GM23248 (cell line): ENCODE measurements around the gene PRRX1. TPM values are rescaled to one million over a fixed set of nuclear protein-coding genes. Genes with fewer than 3 reads are reported as not detected.

Experiments
- DNase-seq: peaks from one replicate; pipeline ENCODE4 v3.0.0-alpha.2; 2015
- H2AFZ ChIP-seq: fragments of 200-600 bp; sonication (generic); 2 replicates; pipeline ENCODE4 v1.6.1; 2016; ENCODE audit warnings: antibody characterized with exemption
- H3F3A ChIP-seq: fragments of 200-600 bp; sonication (generic); 2 replicates; pipeline ENCODE4 v1.6.1; 2016; ENCODE audit warnings: mild to moderate bottlenecking, antibody characterized with exemption, mixed run types; ENCODE audit not compliant: insufficient read depth
- H3K27ac ChIP-seq: fragments of 200-600 bp; sonication (generic); 2 replicates; pipeline ENCODE4 v1.5.1; 2016; ENCODE audit warnings: mild to moderate bottlenecking
- H3K27me3 ChIP-seq: fragments of 200-600 bp; sonication (generic); replicated peaks from 2 replicates; pipeline ENCODE4 v1.6.1; 2016; ENCODE audit warnings: mild to moderate bottlenecking; ENCODE audit not compliant: insufficient read depth
- H3K36me3 ChIP-seq: fragments of 200-600 bp; sonication (generic); 2 replicates; pipeline ENCODE4 v1.6.1; 2016; ENCODE audit warnings: low read depth, mild to moderate bottlenecking
- H3K4me1 ChIP-seq: fragments of 200-600 bp; sonication (generic); 2 replicates; pipeline ENCODE4 v1.6.1; 2016; ENCODE audit warnings: mild to moderate bottlenecking; ENCODE audit not compliant: insufficient read depth
- H3K4me2 ChIP-seq: fragments of 200-600 bp; sonication (generic); one replicate; pipeline ENCODE4 v1.6.1; 2016; ENCODE audit warnings: mild to moderate bottlenecking; ENCODE audit not compliant: unreplicated experiment
- H3K4me3 ChIP-seq: fragments of 200-600 bp; sonication (generic); 2 replicates; pipeline ENCODE4 v1.5.1; 2016; ENCODE audit warnings: mild to moderate bottlenecking
- H3K79me2 ChIP-seq: fragments of 200-600 bp; sonication (generic); 2 replicates; pipeline ENCODE4 v1.6.1; 2016; ENCODE audit warnings: mild to moderate bottlenecking; ENCODE audit not compliant: insufficient read depth
- H3K9ac ChIP-seq: fragments of 200-600 bp; sonication (generic); 2 replicates; pipeline ENCODE4 v1.6.1; 2016; ENCODE audit warnings: mild to moderate bottlenecking
- H3K9me2 ChIP-seq: fragments of 200-600 bp; sonication (generic); 2 replicates; pipeline ENCODE4 v1.6.1; 2016; ENCODE audit warnings: mixed run types, mild to moderate bottlenecking, moderate library complexity; ENCODE audit not compliant: insufficient read depth
- H3K9me3 ChIP-seq: fragments of 200-600 bp; sonication (generic); one replicate; pipeline ENCODE4 v1.6.1; 2017; ENCODE audit warnings: low read depth
- H4K20me1 ChIP-seq: fragments of 200-600 bp; sonication (generic); 2 replicates; pipeline ENCODE4 v1.6.0; 2016; ENCODE audit not compliant: insufficient read depth
- EZH2 ChIP-seq: fragments of 200-600 bp; sonication (generic); IDR thresholded peaks from 2 replicates; pipeline ENCODE4 v1.6.1; 2018; ENCODE audit warnings: antibody characterized with exemption, mild to moderate bottlenecking; ENCODE audit not compliant: insufficient read depth, poor library complexity, severe bottlenecking
- EZH2phosphoT487 ChIP-seq: fragments of 200-600 bp; sonication (generic); IDR thresholded peaks from 2 replicates; pipeline ENCODE4 v1.6.1; 2018; ENCODE audit warnings: antibody characterized with exemption, moderate library complexity, mild to moderate bottlenecking, low read depth; ENCODE audit not compliant: insufficient read depth
- WGBS, 2 experiments: methylation state at CpG; one replicate each; pipeline ENCODE4 v1.1.6; 2015 to 2017; ENCODE audit warnings: low lambda C conversion rate in 2 of 2, low coverage in 1 of 2; ENCODE audit errors: missing lambda C conversion rate in 2 of 2; 5-methylcytosine and 5-hydroxymethylcytosine counted together
- in situ Hi-C: fragments of 300-500 bp; cut with MboI; formaldehyde crosslinking; loops from 2 replicates; pipeline ENCODE4 v1.15.0; 2020
- polyA plus RNA-seq: library from polyadenylated mRNA; unstranded; fragments of >200 nt; fragmentation: Nextera tagmentation; extraction: Ambion mirVana; gene quantifications from 2 replicates; pipeline ENCODE4 v1.2.1, GENCODE V29; 2016
- total RNA-seq: library from RNA; depleted of rRNA; stranded (reverse); fragments of >200 nt; shearing (Covaris generic); gene quantifications from 2 replicates; pipeline ENCODE4 v1.2.3, GENCODE V29; 2014

PRRX1 gene
- total and polyA plus RNA-seq, 2 experiments from 2014 or later = 40.1 to 191 TPM

DNA sequence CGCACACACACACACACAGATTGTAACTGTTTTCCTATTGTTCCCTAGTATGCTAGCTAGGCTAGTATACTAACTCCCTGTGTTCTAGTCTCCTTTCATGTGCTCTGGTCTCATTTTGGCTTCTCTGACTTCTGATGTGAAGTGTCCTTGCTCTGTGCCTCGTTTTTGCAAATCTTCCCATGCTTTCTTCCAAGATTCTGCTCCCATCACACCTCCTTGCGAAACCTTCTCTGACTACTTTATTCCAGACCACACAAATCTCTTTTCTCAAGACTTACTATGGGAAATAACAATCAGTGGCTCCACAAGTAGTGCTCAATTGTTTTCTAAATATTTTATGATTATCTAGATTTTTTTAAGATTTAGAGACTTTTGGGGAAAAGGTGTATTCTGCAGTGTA lies 10.3 kb downstream of the PRRX1 start:
- Histone ChIP-seq H3K9me3 (no peaks in the 10 kb centered on the region), H3K4me1 (peaks cover 94% of the 10 kb centered on the region), H4K20me1 (no peaks in the 10 kb centered on the region), H3K79me2 (peaks cover 100% of the 10 kb centered on the region), H3K9me2 (no peaks in the 10 kb centered on the region), H3K27ac (peak overlapping the region; percentile 97), H3K4me3 (peak overlapping the region; percentile 28), H3K27me3 (no peaks in the 10 kb centered on the region), H2AFZ (no peak overlapping the region), H3F3A (peaks cover 85% of the 10 kb centered on the region), H3K36me3 (no peaks in the 10 kb centered on the region), H3K9ac (peak overlapping the region; percentile 99), H3K4me2 (peak overlapping the region; percentile 48)
- WGBS, 2 experiments = 57 to 64% methylated on average over 3 of the region's 3 CpGs
- no peak for TF ChIP-seq EZH2
- TF ChIP-seq EZH2phosphoT487 = no peak
- in situ Hi-C loops = loop anchor here (10.0 kb wide), 1 partner anchor 251 kb away; no protein-coding TSS in a partner anchor
- peak; percentile 82 for DNase-seq

DNA sequence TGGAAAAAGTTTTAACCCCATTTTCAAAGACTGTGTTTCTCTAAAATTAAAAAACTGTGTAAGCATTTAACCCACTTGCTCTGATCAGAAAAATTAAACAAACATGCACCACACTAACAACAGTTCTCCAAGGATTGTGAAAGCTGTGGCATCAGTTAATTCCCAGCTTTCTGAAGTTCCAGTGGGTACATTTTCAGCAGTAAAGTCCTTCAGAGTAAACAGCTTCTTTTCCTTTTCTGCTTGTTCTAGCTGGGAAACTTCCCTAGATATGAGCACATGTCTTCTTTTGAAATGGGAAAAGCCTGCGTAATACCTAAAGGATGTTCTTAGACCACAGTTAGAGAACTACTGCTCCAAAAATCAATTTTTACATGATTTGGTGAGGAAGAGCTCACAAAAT lies 11.1 kb downstream of the PRRX1 start:
- TF ChIP-seq EZH2phosphoT487 (no peak), EZH2 (no peak)
- Histone ChIP-seq H3K79me2 (peaks cover 100% of the 10 kb centered on the region), H3F3A (peaks cover 86% of the 10 kb centered on the region), H3K9me2 (no peaks in the 10 kb centered on the region), H3K4me2 (peak overlapping the region; percentile 48), H3K27me3 (no peaks in the 10 kb centered on the region), H3K4me3 (peak overlapping the region; percentile 28), H4K20me1 (no peaks in the 10 kb centered on the region), H3K4me1 (peaks cover 94% of the 10 kb centered on the region), H2AFZ (no peak overlapping the region), H3K9ac (peak overlapping the region; percentile 99), H3K27ac (peak overlapping the region; percentile 97), H3K36me3 (no peaks in the 10 kb centered on the region), H3K9me3 (no peaks in the 10 kb centered on the region)
- in situ Hi-C loops = loop anchor here (10.0 kb wide), 1 partner anchor 250 kb away; no protein-coding TSS in a partner anchor
- DNase-seq = peak; percentile 25
- 97 to 100% methylated on average over 1 of the region's 1 CpG for WGBS, 2 experiments

DNA sequence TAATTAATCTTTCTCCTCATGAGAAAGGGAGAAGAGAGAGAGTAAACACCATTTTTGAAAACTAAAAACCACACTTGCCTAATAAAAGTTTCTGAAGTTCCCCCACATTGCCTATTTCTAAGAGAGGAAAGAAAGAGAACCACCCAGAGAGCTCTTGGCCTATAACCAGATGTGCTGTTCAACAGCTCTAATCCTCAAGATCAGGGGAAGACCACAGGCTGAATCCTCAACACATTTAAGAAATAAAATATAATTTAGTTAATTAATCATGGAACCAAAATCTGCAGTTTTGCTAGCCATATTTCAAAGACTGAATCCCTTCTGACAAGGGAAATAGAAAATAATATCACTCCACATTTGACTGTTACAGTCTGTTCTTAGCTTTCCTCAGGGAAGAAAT lies 11.9 kb downstream of the PRRX1 start:
- no peaks in the 10 kb centered on the region for H3K36me3 ChIP-seq
- H2AFZ ChIP-seq = no peak overlapping the region
- peak overlapping the region; percentile 99 for H3K9ac ChIP-seq
- TF ChIP-seq EZH2 (no peak), EZH2phosphoT487 (no peak)
- H3K27me3 ChIP-seq = no peaks in the 10 kb centered on the region
- peaks cover 89% of the 10 kb centered on the region for H3F3A ChIP-seq
- peak overlapping the region; percentile 28; the same call in 1 of the 2 replicates for H3K4me3 ChIP-seq
- H3K9me2 ChIP-seq = no peaks in the 10 kb centered on the region
- no peaks in the 10 kb centered on the region for H4K20me1 ChIP-seq
- peaks cover 95% of the 10 kb centered on the region for H3K4me1 ChIP-seq
- peaks cover 100% of the 10 kb centered on the region for H3K79me2 ChIP-seq
- DNase-seq = peak; percentile 65
- peak overlapping the region; percentile 48 for H3K4me2 ChIP-seq
- peak overlapping the region; percentile 97 for H3K27ac ChIP-seq
- in situ Hi-C loops = loop anchor here (10.0 kb wide), 1 partner anchor 249 kb away; no protein-coding TSS in a partner anchor
- H3K9me3 ChIP-seq = no peaks in the 10 kb centered on the region

DNA sequence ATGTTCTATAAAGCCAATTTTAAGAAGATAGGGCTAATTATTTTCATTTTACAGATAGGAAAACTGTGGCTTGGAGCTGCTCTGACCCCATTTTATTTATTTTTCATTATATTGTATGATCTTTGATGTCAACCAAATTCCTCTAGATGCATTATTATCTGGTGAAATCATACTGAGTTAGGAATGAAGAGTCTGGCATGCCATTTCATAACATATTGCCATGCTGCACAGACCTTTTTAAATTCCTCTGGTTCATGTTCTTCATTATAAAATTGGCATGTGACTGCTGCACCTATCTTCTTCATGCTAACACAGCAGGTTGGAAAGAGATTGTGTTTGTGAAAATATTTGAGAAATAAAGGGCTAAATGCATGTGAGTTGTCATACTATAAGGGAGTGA lies 12.7 kb downstream of the PRRX1 start:
- Histone ChIP-seq H3K27ac (peak overlapping the region; percentile 97), H3K9me3 (no peaks in the 10 kb centered on the region), H3F3A (peaks cover 91% of the 10 kb centered on the region), H2AFZ (no peak overlapping the region), H3K4me1 (peaks cover 100% of the 10 kb centered on the region), H3K4me2 (peak overlapping the region; percentile 48), H3K27me3 (no peaks in the 10 kb centered on the region), H3K9ac (peak overlapping the region; percentile 99), H3K4me3 (peak overlapping the region; percentile 28; the same call in 1 of the 2 replicates), H3K79me2 (peaks cover 100% of the 10 kb centered on the region), H3K9me2 (no peaks in the 10 kb centered on the region), H4K20me1 (no peaks in the 10 kb centered on the region), H3K36me3 (no peaks in the 10 kb centered on the region)
- TF ChIP-seq EZH2 (no peak), EZH2phosphoT487 (no peak)
- in situ Hi-C loops = loop anchor here (10.0 kb wide), 1 partner anchor 248 kb away; no protein-coding TSS in a partner anchor
- peak; percentile 73 for DNase-seq
